ENCODE measurements around the gene ZCCHC7. TPM values are rescaled to one million over a fixed set of nuclear protein-coding genes. Genes with fewer than 3 reads are reported as not detected.
"Not testable (repeated sequence)": the region's sequence is repeated elsewhere in the genome, so short reads cannot be mapped to it uniquely, and the experiment has no call there.

Gene ZCCHC7
- total RNA-seq, 1 experiment from 2014 or later: 27.9 TPM

- Histone ChIP-seq H3K36me3 (ENCODE audit: insufficient read depth, low read length, poor library complexity, severe bottlenecking) (peaks cover 8% of the 10 kb centered on the region), H3K9me3 (ENCODE audit: low read depth, low read length, poor library complexity, severe bottlenecking) (no peaks in the 10 kb centered on the region), H3K27me3 (replicated peaks; ENCODE audit: insufficient read depth, low read depth, low read length, poor library complexity) (no peaks in the 10 kb centered on the region), H3K27ac (ENCODE audit: low read depth, low read length, poor library complexity, severe bottlenecking) (no peak overlapping the region), H3K4me1 (ENCODE audit: insufficient read depth, low read length, poor library complexity, severe bottlenecking) (peaks cover 12% of the 10 kb centered on the region), H3K4me3 (ENCODE audit: low read depth, low read length, poor library complexity, severe bottlenecking) (no peak overlapping the region)
- intact Hi-C loops (cut with micrococcal nuclease; ENCODE audit: unreplicated experiment): loop anchor here (10.0 kb wide), 1 partner anchor 63 kb away; no protein-coding TSS in a partner anchor
- BruUV-seq (replicated peaks): no TSS peak
- TF ChIP-seq EZH2 (IDR thresholded peaks at IDR 0.05; ENCODE audit: borderline replicate concordance, low read depth, low read length, poor library complexity, severe bottlenecking) (no peak), CTCF (conservative IDR thresholded peaks at IDR 0.05; ENCODE audit: low read depth, low read length) (no peak)
- POLR2A ChIA-PET (ENCODE audit: low non-redundant PET): no interaction called here
- CTCF ChIA-PET: no interaction called here
- DNase-seq (ENCODE audit: low spot score): no peak
These were observed 37.5 kb downstream of the ZCCHC7 start for GRCh38 chr9:37157726-37158377.

- no peak for DNase-seq (ENCODE audit: low spot score)
- H3K27ac ChIP-seq (ENCODE audit: low read depth, low read length, poor library complexity, severe bottlenecking): no peak overlapping the region
- H3K4me1 ChIP-seq (ENCODE audit: insufficient read depth, low read length, poor library complexity, severe bottlenecking): peaks cover 16% of the 10 kb centered on the region
- no TSS peak for BruUV-seq (replicated peaks)
- no peak overlapping the region for H3K4me3 ChIP-seq (ENCODE audit: low read depth, low read length, poor library complexity, severe bottlenecking)
- CTCF ChIA-PET: no interaction called here
- H3K27me3 ChIP-seq (replicated peaks; ENCODE audit: insufficient read depth, low read depth, low read length, poor library complexity): no peaks in the 10 kb centered on the region
- POLR2A ChIA-PET (ENCODE audit: low non-redundant PET): no interaction called here
- peaks cover 5% of the 10 kb centered on the region for H3K36me3 ChIP-seq (ENCODE audit: insufficient read depth, low read length, poor library complexity, severe bottlenecking)
- intact Hi-C loops (cut with micrococcal nuclease; ENCODE audit: unreplicated experiment): no loop called here
- no peaks in the 10 kb centered on the region for H3K9me3 ChIP-seq (ENCODE audit: low read depth, low read length, poor library complexity, severe bottlenecking)
- TF ChIP-seq EZH2 (IDR thresholded peaks at IDR 0.05; ENCODE audit: borderline replicate concordance, low read depth, low read length, poor library complexity, severe bottlenecking) (no peak), CTCF (conservative IDR thresholded peaks at IDR 0.05; ENCODE audit: low read depth, low read length) (no peak)
These were observed 42.9 kb downstream of the ZCCHC7 start for GRCh38 chr9:37163299-37163698.

GRCh38 chr9:37164335-37164734 is 44.0 kb downstream of the ZCCHC7 start:
- H3K4me3 ChIP-seq (ENCODE audit: low read depth, low read length, poor library complexity, severe bottlenecking); H3K9me3 ChIP-seq (ENCODE audit: low read depth, low read length, poor library complexity, severe bottlenecking); H3K4me1 ChIP-seq (ENCODE audit: insufficient read depth, low read length, poor library complexity, severe bottlenecking); intact Hi-C loops (cut with micrococcal nuclease; ENCODE audit: unreplicated experiment); CTCF ChIA-PET; DNase-seq (ENCODE audit: low spot score); H3K27me3 ChIP-seq (replicated peaks; ENCODE audit: insufficient read depth, low read depth, low read length, poor library complexity); BruUV-seq (replicated peaks); POLR2A ChIA-PET (ENCODE audit: low non-redundant PET); H3K36me3 ChIP-seq (ENCODE audit: insufficient read depth, low read length, poor library complexity, severe bottlenecking); H3K27ac ChIP-seq (ENCODE audit: low read depth, low read length, poor library complexity, severe bottlenecking): not testable (repeated sequence)

GRCh38 chr9:37165644-37166043 is 45.3 kb downstream of the ZCCHC7 start:
- no peak for DNase-seq (ENCODE audit: low spot score)
- H3K4me1 ChIP-seq (ENCODE audit: insufficient read depth, low read length, poor library complexity, severe bottlenecking): peaks cover 10% of the 10 kb centered on the region
- no peak overlapping the region for H3K4me3 ChIP-seq (ENCODE audit: low read depth, low read length, poor library complexity, severe bottlenecking)
- no peaks in the 10 kb centered on the region for H3K9me3 ChIP-seq (ENCODE audit: low read depth, low read length, poor library complexity, severe bottlenecking)
- H3K27me3 ChIP-seq (replicated peaks; ENCODE audit: insufficient read depth, low read depth, low read length, poor library complexity): no peaks in the 10 kb centered on the region
- TF ChIP-seq EZH2 (IDR thresholded peaks at IDR 0.05; ENCODE audit: borderline replicate concordance, low read depth, low read length, poor library complexity, severe bottlenecking) (no peak), CTCF (conservative IDR thresholded peaks at IDR 0.05; ENCODE audit: low read depth, low read length) (no peak)
- intact Hi-C loops (cut with micrococcal nuclease; ENCODE audit: unreplicated experiment): no loop called here
- ChIA-PET POLR2A (ENCODE audit: low non-redundant PET) (no interaction called here), CTCF (no interaction called here)
- BruUV-seq (replicated peaks): no TSS peak
- no peak overlapping the region for H3K27ac ChIP-seq (ENCODE audit: low read depth, low read length, poor library complexity, severe bottlenecking)
- peaks cover 5% of the 10 kb centered on the region for H3K36me3 ChIP-seq (ENCODE audit: insufficient read depth, low read length, poor library complexity, severe bottlenecking)

All from A673 (cell line).